ENCODE measurements around the gene BCAS4. TPM values are rescaled to one million over a fixed set of nuclear protein-coding genes. Genes with fewer than 3 reads are reported as not detected.

BCAS4 gene
- total RNA-seq, 2 donors from 2014 or later = 9.5 to 25.2 TPM

DNA sequence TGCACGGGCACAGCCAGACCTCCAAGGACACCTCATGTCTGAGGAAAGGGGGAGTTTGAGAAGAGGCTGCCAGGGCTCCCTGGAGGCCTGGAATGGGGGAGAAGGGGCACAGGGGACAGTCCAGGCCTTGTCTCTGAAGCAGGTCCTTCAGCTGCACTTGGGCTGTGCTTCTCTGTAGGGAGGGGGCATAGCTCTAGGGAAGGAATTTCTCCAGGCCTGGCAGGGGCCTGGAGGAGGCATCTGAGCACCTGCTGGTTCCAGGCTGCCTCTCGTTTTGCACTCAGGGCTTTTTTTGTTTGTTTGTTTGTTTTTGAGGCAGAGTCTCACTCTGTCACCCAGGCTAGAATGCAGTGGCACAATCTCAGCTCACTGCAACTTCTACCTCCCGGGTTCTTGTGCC is 67.7 kb downstream of the BCAS4 start:
- no peaks in the 10 kb centered on the region for H3K27me3 Mint-ChIP-seq (ENCODE audit: insufficient read depth)
- no peaks in the 10 kb centered on the region for H3K4me1 Mint-ChIP-seq
- no peak for TF ChIP-seq CTCF (conservative IDR thresholded peaks at IDR 0.05)
- H3K36me3 Mint-ChIP-seq (ENCODE audit: low read depth) = no peaks in the 10 kb centered on the region
- H3K4me3 Mint-ChIP-seq = no peak overlapping the region
- no peaks in the 10 kb centered on the region for H3K36me3 ChIP-seq (ENCODE audit: control insufficient read depth, insufficient read depth, low read length)
- no peaks in the 10 kb centered on the region for H3K27me3 ChIP-seq (ENCODE audit: control insufficient read depth, insufficient read depth, low read length, poor library complexity, severe bottlenecking)
- no peak overlapping the region for H3K4me3 ChIP-seq (ENCODE audit: low read length)
- H3K27ac ChIP-seq (ENCODE audit: low read depth, low read length) = peak overlapping the region; percentile 36
- no peaks in the 10 kb centered on the region for H3K9me3 Mint-ChIP-seq
- no peaks in the 10 kb centered on the region for H3K9me3 ChIP-seq (ENCODE audit: control insufficient read depth, low read length)
- DNase-seq = peak; percentile 70
- no peak overlapping the region for H3K9ac ChIP-seq (ENCODE audit: extremely low read depth, low read length, poor library complexity, severe bottlenecking)
- no peaks in the 10 kb centered on the region for H3K4me1 ChIP-seq (ENCODE audit: control insufficient read depth, insufficient read depth, low read length)
- 62% methylated on average over 3 of the region's 3 CpGs; no CpG with 5 or more reads in 1 of the 2 experiments for WGBS, 2 experiments (ENCODE audit: insufficient coverage in 1 of 2, insufficient read length in 1 of 2)
- no peak overlapping the region for H3K27ac Mint-ChIP-seq

GRCh38 chr20:50865114-50865513 is 70.3 kb downstream of the BCAS4 start:
- 90 to 96% methylated on average over 2 to 6 of the region's 6 CpGs for WGBS, 2 experiments (ENCODE audit: insufficient coverage in 1 of 2, insufficient read length in 1 of 2)
- TF ChIP-seq CTCF (conservative IDR thresholded peaks at IDR 0.05) = no peak
- no peak overlapping the region for H3K4me3 Mint-ChIP-seq
- DNase-seq = no peak
- Histone ChIP-seq H3K4me3 (ENCODE audit: low read length) (no peak overlapping the region), H3K4me1 (ENCODE audit: control insufficient read depth, insufficient read depth, low read length) (peaks cover 1% of the 10 kb centered on the region), H3K9ac (ENCODE audit: extremely low read depth, low read length, poor library complexity, severe bottlenecking) (no peak overlapping the region), H3K27ac (ENCODE audit: low read depth, low read length) (no peak overlapping the region), H3K9me3 (ENCODE audit: control insufficient read depth, low read length) (no peaks in the 10 kb centered on the region), H3K27me3 (ENCODE audit: control insufficient read depth, insufficient read depth, low read length, poor library complexity, severe bottlenecking) (no peaks in the 10 kb centered on the region), H3K36me3 (ENCODE audit: control insufficient read depth, insufficient read depth, low read length) (no peaks in the 10 kb centered on the region)
- no peak overlapping the region for H3K27ac Mint-ChIP-seq
- no peaks in the 10 kb centered on the region for H3K9me3 Mint-ChIP-seq
- no peaks in the 10 kb centered on the region for H3K27me3 Mint-ChIP-seq (ENCODE audit: insufficient read depth)
- H3K36me3 Mint-ChIP-seq (ENCODE audit: low read depth) = no peaks in the 10 kb centered on the region
- H3K4me1 Mint-ChIP-seq = peaks cover 3% of the 10 kb centered on the region

- H3K4me1 Mint-ChIP-seq = peaks cover 8% of the 10 kb centered on the region
- no peak overlapping the region for H3K4me3 Mint-ChIP-seq
- H3K36me3 Mint-ChIP-seq (ENCODE audit: low read depth) = no peaks in the 10 kb centered on the region
- Histone ChIP-seq H3K9me3 (ENCODE audit: control insufficient read depth, low read length) (no peaks in the 10 kb centered on the region), H3K4me1 (ENCODE audit: control insufficient read depth, insufficient read depth, low read length) (peaks cover 6% of the 10 kb centered on the region), H3K36me3 (ENCODE audit: control insufficient read depth, insufficient read depth, low read length) (no peaks in the 10 kb centered on the region), H3K4me3 (ENCODE audit: low read length) (no peak overlapping the region), H3K27ac (ENCODE audit: low read depth, low read length) (no peak overlapping the region), H3K27me3 (ENCODE audit: control insufficient read depth, insufficient read depth, low read length, poor library complexity, severe bottlenecking) (no peaks in the 10 kb centered on the region), H3K9ac (ENCODE audit: extremely low read depth, low read length, poor library complexity, severe bottlenecking) (no peak overlapping the region)
- H3K27me3 Mint-ChIP-seq (ENCODE audit: insufficient read depth) = no peaks in the 10 kb centered on the region
- no peak for DNase-seq
- no peaks in the 10 kb centered on the region for H3K9me3 Mint-ChIP-seq
- no peak overlapping the region for H3K27ac Mint-ChIP-seq
- no peak for TF ChIP-seq CTCF (conservative IDR thresholded peaks at IDR 0.05)
- 88 to 93% methylated on average over 3 to 7 of the region's 7 CpGs for WGBS, 2 experiments (ENCODE audit: insufficient coverage in 1 of 2, insufficient read length in 1 of 2)
Observed at GRCh38 chr20:50865591-50865990, 70.7 kb downstream of the BCAS4 start.

Measured in endodermal cell (in vitro differentiated cells).